ENCODE measurements around the gene ZEB2. TPM values are rescaled to one million over a fixed set of nuclear protein-coding genes. Genes with fewer than 3 reads are reported as not detected.

Gene ZEB2
- total and polyA plus RNA-seq, 2 of the 13 experiments (the other 11 are each of a cell fraction or from before 2014, with no cell fraction given), result 0.07 TPM; not detected in 1

DNA sequence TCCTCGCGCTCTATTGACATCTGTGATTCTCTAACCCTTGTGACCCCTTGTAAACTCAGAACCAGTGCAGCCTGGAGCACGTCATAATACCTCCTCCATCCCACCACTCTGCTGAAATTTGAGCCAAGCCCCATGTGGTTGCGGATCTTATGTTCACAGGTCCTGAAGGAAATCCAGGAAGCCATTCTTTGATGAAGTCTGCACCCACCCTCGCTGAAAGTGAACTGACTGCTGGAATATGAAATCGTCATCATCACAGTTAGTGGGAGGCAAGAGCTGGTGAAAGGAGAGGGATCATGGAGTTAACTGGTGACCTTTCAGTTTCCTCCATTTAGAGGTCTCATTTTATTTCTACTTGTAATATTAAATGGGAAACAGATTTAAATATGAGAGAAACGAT, 21.6 kb downstream of the ZEB2 start:
- 44% methylated on average over 7 of the region's 7 CpGs for WGBS (ENCODE audit: low lambda C conversion rate)
- Histone ChIP-seq H3K27ac (ENCODE audit: extremely low read length, insufficient read depth, low read length) (no peak overlapping the region), H3K79me2 (ENCODE audit: insufficient read depth, low read length) (no peaks in the 10 kb centered on the region), H3K4me2 (ENCODE audit: low read depth, low read length) (no peak overlapping the region), H3K36me3 (replicated peaks in 1 of 2; ENCODE audit: control insufficient read depth in 1 of 2, insufficient read depth in 2 of 2, low read length in 2 of 2) (no peaks in the 10 kb centered on the region), H3K4me3 (replicated peaks in 1 of 3; ENCODE audit: insufficient read depth in 1 of 3, low read depth in 2 of 3, low read length in 3 of 3) (no peak overlapping the region), H3K27me3 (ENCODE audit: control insufficient read depth in 1 of 2, insufficient read depth in 2 of 2, low read length in 2 of 2) (peaks cover 0 to 7% of the 10 kb centered on the region in 2 experiments; a peak in 1 of 5 replicates), H3K9ac (ENCODE audit: insufficient read depth, low read depth, low read length) (no peak overlapping the region), H3K4me1 (ENCODE audit: insufficient read depth, low read length) (no peaks in the 10 kb centered on the region), H4K20me1 (ENCODE audit: insufficient read depth, low read length) (no peaks in the 10 kb centered on the region; the same call in 1 of the 2 replicates), H2AFZ (ENCODE audit: low read length) (no peak overlapping the region), H3K9me3 (ENCODE audit: low read length) (no peaks in the 10 kb centered on the region)
- ChIA-PET POLR2A (no interaction called here), CTCF (ENCODE audit: low intra/inter-chr PET ratio, low total read pairs) (no interaction called here)
- FAIRE-seq (no peak), ATAC-seq (no peak), DNase-seq (ENCODE audit: low spot score) (no peak)
- BruUV-seq (replicated peaks), result no TSS peak
- intact Hi-C loops (cut with micrococcal nuclease; ENCODE audit: unreplicated experiment), result no loop called here
- in situ Hi-C loops (cut with HindIII; ENCODE audit: extremely low pct_ligation_motif_present, low pct_unique_long_range_greater_than_20kb), result no loop called here
- TF ChIP-seq ZSCAN25 (CRISPR knock-in tag; IDR thresholded peaks at IDR 0.05), result no peak
- TF ChIP-seq, protein P1, sequence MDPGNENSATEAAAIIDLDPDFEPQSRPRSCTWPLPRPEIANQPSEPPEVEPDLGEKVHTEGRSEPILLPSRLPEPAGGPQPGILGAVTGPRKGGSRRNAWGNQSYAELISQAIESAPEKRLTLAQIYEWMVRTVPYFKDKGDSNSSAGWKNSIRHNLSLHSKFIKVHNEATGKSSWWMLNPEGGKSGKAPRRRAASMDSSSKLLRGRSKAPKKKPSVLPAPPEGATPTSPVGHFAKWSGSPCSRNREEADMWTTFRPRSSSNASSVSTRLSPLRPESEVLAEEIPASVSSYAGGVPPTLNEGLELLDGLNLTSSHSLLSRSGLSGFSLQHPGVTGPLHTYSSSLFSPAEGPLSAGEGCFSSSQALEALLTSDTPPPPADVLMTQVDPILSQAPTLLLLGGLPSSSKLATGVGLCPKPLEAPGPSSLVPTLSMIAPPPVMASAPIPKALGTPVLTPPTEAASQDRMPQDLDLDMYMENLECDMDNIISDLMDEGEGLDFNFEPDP (CRISPR knock-in tag; conservative IDR thresholded peaks at IDR 0.05), result no peak
- TF ChIP-seq, protein P2, sequence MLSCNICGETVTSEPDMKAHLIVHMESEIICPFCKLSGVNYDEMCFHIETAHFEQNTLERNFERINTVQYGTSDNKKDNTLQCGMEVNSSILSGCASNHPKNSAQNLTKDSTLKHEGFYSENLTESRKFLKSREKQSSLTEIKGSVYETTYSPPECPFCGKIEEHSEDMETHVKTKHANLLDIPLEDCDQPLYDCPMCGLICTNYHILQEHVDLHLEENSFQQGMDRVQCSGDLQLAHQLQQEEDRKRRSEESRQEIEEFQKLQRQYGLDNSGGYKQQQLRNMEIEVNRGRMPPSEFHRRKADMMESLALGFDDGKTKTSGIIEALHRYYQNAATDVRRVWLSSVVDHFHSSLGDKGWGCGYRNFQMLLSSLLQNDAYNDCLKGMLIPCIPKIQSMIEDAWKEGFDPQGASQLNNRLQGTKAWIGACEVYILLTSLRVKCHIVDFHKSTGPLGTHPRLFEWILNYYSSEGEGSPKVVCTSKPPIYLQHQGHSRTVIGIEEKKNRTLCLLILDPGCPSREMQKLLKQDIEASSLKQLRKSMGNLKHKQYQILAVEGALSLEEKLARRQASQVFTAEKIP (CRISPR knock-in tag; IDR thresholded peaks at IDR 0.05; ENCODE audit: borderline replicate concordance), result no peak
- no peak for TF ChIP-seq SAFB2 (CRISPR knock-in tag; IDR thresholded peaks at IDR 0.05; ENCODE audit: borderline replicate concordance, low read depth)
- TF ChIP-seq, protein P3, sequence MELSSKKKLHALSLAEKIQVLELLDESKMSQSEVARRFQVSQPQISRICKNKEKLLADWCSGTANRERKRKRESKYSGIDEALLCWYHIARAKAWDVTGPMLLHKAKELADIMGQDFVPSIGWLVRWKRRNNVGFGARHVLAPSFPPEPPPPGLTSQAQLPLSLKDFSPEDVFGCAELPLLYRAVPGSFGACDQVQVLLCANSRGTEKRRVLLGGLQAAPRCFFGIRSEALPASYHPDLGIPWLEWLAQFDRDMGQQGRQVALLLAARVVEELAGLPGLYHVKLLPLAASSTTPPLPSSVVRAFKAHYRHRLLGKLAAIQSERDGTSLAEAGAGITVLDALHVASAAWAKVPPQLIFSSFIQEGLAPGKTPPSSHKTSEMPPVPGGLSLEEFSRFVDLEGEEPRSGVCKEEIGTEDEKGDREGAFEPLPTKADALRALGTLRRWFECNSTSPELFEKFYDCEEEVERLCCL (CRISPR knock-in tag; IDR thresholded peaks at IDR 0.05; ENCODE audit: borderline replicate concordance), result no peak
- TF ChIP-seq, protein P4, sequence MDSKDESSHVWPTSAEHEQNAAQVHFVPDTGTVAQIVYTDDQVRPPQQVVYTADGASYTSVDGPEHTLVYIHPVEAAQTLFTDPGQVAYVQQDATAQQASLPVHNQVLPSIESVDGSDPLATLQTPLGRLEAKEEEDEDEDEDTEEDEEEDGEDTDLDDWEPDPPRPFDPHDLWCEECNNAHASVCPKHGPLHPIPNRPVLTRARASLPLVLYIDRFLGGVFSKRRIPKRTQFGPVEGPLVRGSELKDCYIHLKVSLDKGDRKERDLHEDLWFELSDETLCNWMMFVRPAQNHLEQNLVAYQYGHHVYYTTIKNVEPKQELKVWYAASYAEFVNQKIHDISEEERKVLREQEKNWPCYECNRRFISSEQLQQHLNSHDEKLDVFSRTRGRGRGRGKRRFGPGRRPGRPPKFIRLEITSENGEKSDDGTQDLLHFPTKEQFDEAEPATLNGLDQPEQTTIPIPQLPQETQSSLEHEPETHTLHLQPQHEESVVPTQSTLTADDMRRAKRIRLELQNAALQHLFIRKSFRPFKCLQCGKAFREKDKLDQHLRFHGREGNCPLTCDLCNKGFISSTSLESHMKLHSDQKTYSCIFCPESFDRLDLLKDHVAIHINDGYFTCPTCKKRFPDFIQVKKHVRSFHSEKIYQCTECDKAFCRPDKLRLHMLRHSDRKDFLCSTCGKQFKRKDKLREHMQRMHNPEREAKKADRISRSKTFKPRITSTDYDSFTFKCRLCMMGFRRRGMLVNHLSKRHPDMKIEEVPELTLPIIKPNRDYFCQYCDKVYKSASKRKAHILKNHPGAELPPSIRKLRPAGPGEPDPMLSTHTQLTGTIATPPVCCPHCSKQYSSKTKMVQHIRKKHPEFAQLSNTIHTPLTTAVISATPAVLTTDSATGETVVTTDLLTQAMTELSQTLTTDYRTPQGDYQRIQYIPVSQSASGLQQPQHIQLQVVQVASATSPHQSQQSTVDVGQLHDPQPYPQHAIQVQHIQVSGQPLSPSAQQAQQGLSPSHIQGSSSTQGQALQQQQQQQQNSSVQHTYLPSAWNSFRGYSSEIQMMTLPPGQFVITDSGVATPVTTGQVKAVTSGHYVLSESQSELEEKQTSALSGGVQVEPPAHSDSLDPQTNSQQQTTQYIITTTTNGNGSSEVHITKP (CRISPR knock-in tag; IDR thresholded peaks at IDR 0.05; ENCODE audit: low read depth), result no peak
- no peak for TF ChIP-seq KLF13 (CRISPR knock-in tag; IDR thresholded peaks at IDR 0.05)
- TF ChIP-seq, protein P5, sequence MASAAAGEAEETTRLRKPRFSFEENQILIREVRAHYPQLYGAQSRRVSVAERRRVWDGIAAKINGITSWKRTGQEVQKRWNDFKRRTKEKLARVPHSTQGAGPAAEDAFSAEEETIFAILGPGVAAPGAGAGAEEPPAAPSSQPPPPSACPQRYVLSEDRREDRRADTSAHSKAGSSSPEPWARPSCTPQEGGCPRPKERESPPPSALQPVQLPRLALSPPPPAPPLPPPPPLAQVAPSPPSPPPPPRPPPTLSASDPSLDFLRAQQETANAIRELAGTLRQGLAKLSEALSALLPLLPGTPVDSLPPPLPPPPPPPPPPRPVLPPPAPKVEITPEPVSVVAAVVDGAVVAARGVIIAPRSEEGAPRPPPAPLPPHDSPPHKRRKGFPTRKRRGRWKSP (CRISPR knock-in tag; IDR thresholded peaks at IDR 0.05), result no peak
- no peak for TF ChIP-seq STAT5B (CRISPR knock-in tag; IDR thresholded peaks at IDR 0.05)
- no peak for TF ChIP-seq ZSCAN31 (CRISPR knock-in tag; IDR thresholded peaks at IDR 0.05; ENCODE audit: low read depth)

Measured in HepG2 (cell line).